HepG2 (cell line): ENCODE measurements around the gene ACTR3. TPM values are rescaled to one million over a fixed set of nuclear protein-coding genes. Genes with fewer than 3 reads are reported as not detected.

ENCODE experiments used
- ATAC-seq: fragments of 200-7000 bp; cut with Tn5 transposase; 3 replicates; pipeline ENCODE4 v1.9.1; 2020; ENCODE audit warnings: mild to moderate bottlenecking, moderate library complexity
- BruUV-seq: library from RNA; stranded (reverse); fragments of 400-500 nt; replicated peaks from 2 replicates; lab custom pipeline; 2021; lab: Mats Ljungman, UMichigan
- CTCF ChIA-PET: fragments of 300-600 bp; formaldehyde crosslinking; extraction: SDS; loops from one replicate; lab custom pipeline; 2021; ENCODE audit warnings: low total read pairs, inconsistent platforms, low intra/inter-chr PET ratio; lab: Yijun Ruan, JAX
- POLR2A ChIA-PET: fragments of 350-600 bp; sonication (Branson Sonifier 250); formaldehyde crosslinking; loops from one replicate; lab custom pipeline; 2020; ENCODE audit warnings: antibody characterized with exemption, inconsistent platforms; lab: Yijun Ruan, JAX
- DNase-seq: peaks from one replicate; pipeline ENCODE4 v3.0.0-alpha.2; 2015; ENCODE audit warnings: low spot score
- FAIRE-seq: peaks from 3 replicates; lab custom pipeline; 2011; peaks lifted over from hg19 to GRCh38; lab: Jason Lieb, UNC
- H2AFZ ChIP-seq: one replicate; pipeline ENCODE4 v1.6.1; 2011; ENCODE audit warnings: low read length, inconsistent platforms
- H3K27ac ChIP-seq: fragments of 300-600 bp; 3 replicates; pipeline ENCODE4 v1.8.0; 2011; ENCODE audit warnings: mixed run types, mild to moderate bottlenecking, mixed read lengths, low read length, inconsistent platforms; ENCODE audit not compliant: insufficient read depth; ENCODE audit errors: extremely low read length
- H3K27me3 ChIP-seq, 2 experiments: fragments of 200-600 bp in 1 of 2; 2 replicates in 1 of 2; 3 replicates in 1 of 2; pipeline versions ENCODE4 v1.6.0 to v1.8.0; 2011; ENCODE audit warnings: low read length in 2 of 2, mild to moderate bottlenecking in 2 of 2, moderate library complexity in 2 of 2, inconsistent platforms in 1 of 2; ENCODE audit not compliant: insufficient read depth in 2 of 2, control insufficient read depth in 1 of 2
- H3K36me3 ChIP-seq, 2 experiments: fragments of 200-600 bp in 1 of 2; replicated peaks in 1 of 2; 2 replicates in 1 of 2; 3 replicates in 1 of 2; pipeline versions ENCODE4 v1.5.1 to v1.8.0; 2011; ENCODE audit warnings: low read length in 2 of 2, inconsistent platforms in 1 of 2; ENCODE audit not compliant: insufficient read depth in 2 of 2, control insufficient read depth in 1 of 2
- H3K4me1 ChIP-seq: 2 replicates; pipeline ENCODE4 v1.5.1; 2012; ENCODE audit warnings: low read length, inconsistent platforms; ENCODE audit not compliant: insufficient read depth
- H3K4me2 ChIP-seq: 2 replicates; pipeline ENCODE4 v1.6.0; 2011; ENCODE audit warnings: low read depth, low read length, inconsistent platforms
- H3K4me3 ChIP-seq, 3 experiments: fragments of 200-600 bp in 1 of 3; sonication (generic), shearing (Covaris generic) in 1 of 3; replicated peaks in 1 of 3; 2 replicates each; pipeline ENCODE4 v1.5.1; 2011 to 2016; ENCODE audit warnings: low read length in 3 of 3, inconsistent platforms in 2 of 3, low read depth in 2 of 3, mild to moderate bottlenecking in 2 of 3, control low read depth in 1 of 3, mixed read lengths in 1 of 3; ENCODE audit not compliant: insufficient read depth in 1 of 3
- H3K79me2 ChIP-seq: one replicate; pipeline ENCODE4 v1.6.1; 2011; ENCODE audit warnings: low read length, inconsistent platforms; ENCODE audit not compliant: insufficient read depth
- H3K9ac ChIP-seq: 2 replicates; pipeline ENCODE4 v1.6.0; 2011; ENCODE audit warnings: mild to moderate bottlenecking, low read depth, low read length, inconsistent platforms; ENCODE audit not compliant: insufficient read depth
- H3K9me3 ChIP-seq: 2 replicates; pipeline ENCODE4 v1.5.1; 2012; ENCODE audit warnings: mild to moderate bottlenecking, low read length
- H4K20me1 ChIP-seq: 2 replicates; pipeline ENCODE4 v1.6.0; 2011; ENCODE audit warnings: inconsistent platforms, mild to moderate bottlenecking, low read length, moderate library complexity; ENCODE audit not compliant: insufficient read depth
- BCLAF1 ChIP-seq: fragments of 450-650 bp; IDR thresholded peaks from 2 replicates; pipeline ENCODE4 v1.6.1; 2017; ENCODE audit warnings: mild to moderate bottlenecking
- ETV5 ChIP-seq: IDR thresholded peaks from 2 replicates; pipeline ENCODE4 v1.6.1; 2018; ENCODE audit warnings: missing biosample characterization, missing genetic modification reagents, inconsistent platforms, borderline replicate concordance
- HINFP ChIP-seq: sonication (generic); formaldehyde crosslinking; IDR thresholded peaks from 2 replicates; pipeline ENCODE4 v1.4.0; 2020; ENCODE audit warnings: low read depth, mild to moderate bottlenecking, missing genetic modification reagents
- RAD21 ChIP-seq: fragments of 450-650 bp; formaldehyde crosslinking; IDR thresholded peaks from 2 replicates; pipeline ENCODE4 v1.5.0; 2020; ENCODE audit warnings: mild to moderate bottlenecking
- TFE3 ChIP-seq: IDR thresholded peaks from 2 replicates; pipeline ENCODE4 v1.6.1; 2016
- ZBTB39 ChIP-seq: sonication (generic); formaldehyde crosslinking; IDR thresholded peaks from 2 replicates; pipeline ENCODE4 v1.5.0; 2020; ENCODE audit warnings: missing genetic modification reagents
- ZFP36L2 ChIP-seq: sonication (generic); formaldehyde crosslinking; IDR thresholded peaks from 2 replicates; pipeline ENCODE4 v1.4.0; 2020; ENCODE audit warnings: missing genetic modification reagents
- ZFP62 ChIP-seq: sonication (generic); formaldehyde crosslinking; IDR thresholded peaks from 2 replicates; pipeline ENCODE4 v1.4.0; 2020; ENCODE audit warnings: missing genetic modification reagents
- ZFP82 ChIP-seq: sonication (generic); formaldehyde crosslinking; IDR thresholded peaks from 2 replicates; pipeline ENCODE4 v1.5.1; 2020; ENCODE audit warnings: mild to moderate bottlenecking, missing genetic modification reagents, borderline replicate concordance
- ZNF20 ChIP-seq: sonication (generic); formaldehyde crosslinking; IDR thresholded peaks from 2 replicates; pipeline ENCODE4 v1.4.0; 2020; ENCODE audit warnings: mild to moderate bottlenecking, moderate library complexity, missing genetic modification reagents
- ZNF30 ChIP-seq: sonication (generic); formaldehyde crosslinking; IDR thresholded peaks from 2 replicates; pipeline ENCODE4 v1.5.0; 2020; ENCODE audit warnings: mild to moderate bottlenecking, missing genetic modification reagents
- WGBS: methylation state at CpG from one replicate; pipeline ENCODE4 v1.1.6; 2017; ENCODE audit warnings: low lambda C conversion rate; 5-methylcytosine and 5-hydroxymethylcytosine counted together
- in situ Hi-C: cut with HindIII; loops from 2 replicates; pipeline ENCODE4 v1.10.0; 2017; ENCODE audit warnings: low pct_unique_long_range_greater_than_20kb; ENCODE audit not compliant: extremely low pct_ligation_motif_present
- intact Hi-C: fragments of 100-400 bp; cut with micrococcal nuclease; formaldehyde crosslinking; loops from one replicate; pipeline ENCODE4 v1.10.0; 2022; ENCODE audit not compliant: unreplicated experiment
- polyA plus RNA-seq, 8 experiments: library from polyadenylated mRNA; depleted of rRNA in 3 of 8; stranded (reverse) in 7 of 8; unstranded in 1 of 8; fragments of >200 nt; fragmentation: Illumina TruSeq in 4 of 8; extraction: Trizol in 4 of 8; gene quantifications; 2 replicates each; pipeline versions ENCODE4 v1.2.1 to v1.2.3, GENCODE V29; 2011 to 2016; ENCODE audit warnings: low read depth in 4 of 8, missing spikeins in 1 of 8, mixed read lengths in 1 of 8; ENCODE audit not compliant: insufficient read depth in 1 of 8
- total RNA-seq, 5 experiments: library from RNA; depleted of rRNA; stranded (reverse); fragments of >200 nt; fragmentation: Illumina TruSeq; extraction: Trizol; gene quantifications; 2 replicates each; pipeline ENCODE4 v1.2.3, GENCODE V29; 2016; ENCODE audit warnings: low read depth in 1 of 5

Gene ACTR3
- total and polyA plus RNA-seq, 2 of the 13 experiments (the other 11 are each of a cell fraction or from before 2014, with no cell fraction given), result 123 to 225 TPM

- Histone ChIP-seq H3K36me3 (no peaks in the 10 kb centered on the region), H4K20me1 (no peaks in the 10 kb centered on the region), H3K79me2 (no peaks in the 10 kb centered on the region), H3K4me1 (no peaks in the 10 kb centered on the region), H3K27ac (no peak overlapping the region), H3K27me3 (peaks cover 0 to 3% of the 10 kb centered on the region in 2 experiments; a peak in 1 of 5 replicates), H3K4me3 (no peak overlapping the region), H3K9me3 (no peaks in the 10 kb centered on the region), H3K4me2 (no peak overlapping the region), H3K9ac (no peak overlapping the region), H2AFZ (no peak overlapping the region)
- 34% methylated on average over 3 of the region's 3 CpGs for WGBS
- TF ChIP-seq ZFP36L2, result no peak
- TF ChIP-seq ZFP62 (CRISPR knock-in tag), result no peak
- no peak for TF ChIP-seq ETV5
- no peak for TF ChIP-seq ZNF30 (CRISPR knock-in tag)
- TF ChIP-seq RAD21 (CRISPR knock-in tag), result no peak
- TF ChIP-seq TFE3 (CRISPR knock-in tag), result no peak
- no TSS peak for BruUV-seq
- ChIA-PET CTCF (no interaction called here), POLR2A (no interaction called here)
- in situ Hi-C loops (no loop called here), intact Hi-C loops (no loop called here)
- FAIRE-seq (no peak), ATAC-seq (no peak), DNase-seq (no peak)
Observed at GRCh38 chr2:113857464-113857863, 32.4 kb upstream of the ACTR3 start.

- Histone ChIP-seq H3K9me3 (no peaks in the 10 kb centered on the region), H3K27ac (no peak overlapping the region), H3K9ac (no peak overlapping the region), H3K4me3 (no peak overlapping the region), H3K79me2 (no peaks in the 10 kb centered on the region), H3K4me1 (no peaks in the 10 kb centered on the region), H3K36me3 (no peaks in the 10 kb centered on the region), H4K20me1 (no peaks in the 10 kb centered on the region), H3K4me2 (no peak overlapping the region), H3K27me3 (no peaks in the 10 kb centered on the region), H2AFZ (no peak overlapping the region)
- intact Hi-C loops (no loop called here), in situ Hi-C loops (no loop called here)
- WGBS, result 48% methylated on average over 5 of the region's 5 CpGs
- ChIA-PET POLR2A (no interaction called here), CTCF (no interaction called here)
- DNase-seq (no peak), ATAC-seq (no peak), FAIRE-seq (no peak)
- no TSS peak for BruUV-seq
- no peak for TF ChIP-seq ZFP82
- TF ChIP-seq HINFP (CRISPR knock-in tag), result no peak
- TF ChIP-seq ZBTB39 (CRISPR knock-in tag), result no peak
- TF ChIP-seq BCLAF1, result no peak
- no peak for TF ChIP-seq ZNF20 (CRISPR knock-in tag)
Observed at GRCh38 chr2:113858764-113859163, 31.1 kb upstream of the ACTR3 start.
